Fibroblast of peridontal ligament (primary cell): ENCODE results near the gene ISG15.

Experiments
- DNase-seq: peaks from one replicate; pipeline ENCODE4 v3.0.0-alpha.2; 2010; ENCODE audit errors: extremely low read depth

The ISG15 gene

GRCh38 chr1:1013105-1013921, at the start of gene ISG15:
Gene ISG15, plus strand, starts transcription at chr1:1013497. Its CDS starts 77 bp downstream, at chr1:1013574.
- peak; percentile 80 for DNase-seq

GRCh38 chr1:963746-964525, 49.4 kb upstream of the ISG15 start:
- no peak for DNase-seq

- no peak for DNase-seq
Observed at GRCh38 chr1:964691-965525, 48.4 kb upstream of the ISG15 start.

- no peak for DNase-seq
Observed at GRCh38 chr1:965526-966134, 47.7 kb upstream of the ISG15 start.

- no peak for DNase-seq
Observed at GRCh38 chr1:966135-966703, 47.1 kb upstream of the ISG15 start, which contains the start of gene PLEKHN1. Gene PLEKHN1, plus strand, starts transcription at chr1:966482. Its CDS starts 50 bp downstream, at chr1:966532.

GRCh38 chr1:966704-967300, 46.5 kb upstream of the ISG15 start:
- peak; percentile 40 for DNase-seq

- DNase-seq = no peak
Observed at GRCh38 chr1:967466-968343, 45.6 kb upstream of the ISG15 start.

GRCh38 chr1:969260-969855, 43.9 kb upstream of the ISG15 start:
- DNase-seq = no peak

- DNase-seq = no peak
Observed at GRCh38 chr1:970242-970972, 42.9 kb upstream of the ISG15 start.

GRCh38 chr1:970973-971730, 42.1 kb upstream of the ISG15 start:
- no peak for DNase-seq

- no peak for DNase-seq
Observed at GRCh38 chr1:971751-972506, 41.4 kb upstream of the ISG15 start.

- no peak for DNase-seq
Observed at GRCh38 chr1:972726-973458, 40.4 kb upstream of the ISG15 start.

GRCh38 chr1:973459-974292, 39.6 kb upstream of the ISG15 start:
- DNase-seq = no peak

GRCh38 chr1:974293-974640, 39.0 kb upstream of the ISG15 start:
- no peak for DNase-seq

GRCh38 chr1:974687-975328, 38.5 kb upstream of the ISG15 start:
- DNase-seq = no peak
